NOMO-1 treated with DMSO at 0.1 percent for 48 hours (cell line): Measurements from ENCODE around the gene LRCH4.
"Not testable (repeated sequence)": the region's sequence is repeated elsewhere in the genome, so short reads cannot be mapped to it uniquely, and the experiment has no call there.

ENCODE experiments used
- DNase-seq: peaks from one replicate; lab custom pipeline; 2025; ENCODE audit not compliant: unreplicated experiment; lab: John Stamatoyannopoulos, UW

LRCH4 gene

GRCh38 chr7:100568896-100569844 is 16.8 kb downstream of the LRCH4 start:
- peak; percentile 47 for DNase-seq

GRCh38 chr7:100568176-100568895 is 17.6 kb downstream of the LRCH4 start:
- no peak for DNase-seq

- no peak for DNase-seq
These were observed 18.2 kb downstream of the LRCH4 start for GRCh38 chr7:100567751-100568175.

GRCh38 chr7:100567031-100567730 is 18.7 kb downstream of the LRCH4 start:
- DNase-seq, result no peak

- no peak for DNase-seq
These were observed 19.9 kb downstream of the LRCH4 start for GRCh38 chr7:100566018-100566531.

GRCh38 chr7:100565133-100565571 is 20.8 kb downstream of the LRCH4 start:
- no peak for DNase-seq

GRCh38 chr7:100564405-100564804 is 21.5 kb downstream of the LRCH4 start:
- DNase-seq, result not testable (repeated sequence)

GRCh38 chr7:100563809-100564400 is 22.0 kb downstream of the LRCH4 start:
- DNase-seq, result peak; percentile 72

- no peak for DNase-seq
These were observed 22.8 kb downstream of the LRCH4 start for GRCh38 chr7:100563100-100563564.

- no peak for DNase-seq
These were observed 23.5 kb downstream of the LRCH4 start for GRCh38 chr7:100562195-100563099.

- DNase-seq, result no peak
These were observed 24.3 kb downstream of the LRCH4 start for GRCh38 chr7:100561491-100562194.

GRCh38 chr7:100559127-100559526 is 26.8 kb downstream of the LRCH4 start:
- no peak for DNase-seq

GRCh38 chr7:100556541-100556940 is 29.4 kb downstream of the LRCH4 start:
- peak; percentile 77 for DNase-seq

- DNase-seq, result no peak
These were observed 30.2 kb downstream of the LRCH4 start for GRCh38 chr7:100555701-100556100.

GRCh38 chr7:100553032-100553431 is 32.9 kb downstream of the LRCH4 start:
- no peak for DNase-seq

GRCh38 chr7:100552532-100552931 is 33.4 kb downstream of the LRCH4 start:
- DNase-seq, result no peak

- DNase-seq, result not testable (repeated sequence)
These were observed 37.5 kb downstream of the LRCH4 start for GRCh38 chr7:100548446-100548845.

GRCh38 chr7:100547872-100548271 is 38.1 kb downstream of the LRCH4 start:
- DNase-seq, result no peak
